NT2/D1 (cell line): ENCODE measurements around the gene ADAMTSL1.

Experiments
- SUZ12 ChIP-seq: IDR thresholded peaks from 2 replicates; pipeline ENCODE4 v1.6.1; 2011; ENCODE audit not compliant: insufficient read length, insufficient read depth; ENCODE audit errors: extremely low read depth
- YY1 ChIP-seq: IDR thresholded peaks from 2 replicates; pipeline ENCODE4 v1.6.1; 2011; ENCODE audit not compliant: insufficient read length, insufficient read depth

- TF ChIP-seq SUZ12 (no peak), YY1 (no peak)
Measured at GRCh38 chr9:18448101-18448500, 25.9 kb upstream of the ADAMTSL1 start.
